HEK293 (cell line): Measurements from ENCODE around the gene BID.

Experiments used
- CTCF ChIA-PET: fragments of 350-600 bp; formaldehyde crosslinking; extraction: SDS; loops from one replicate; lab custom pipeline; 2021; ENCODE audit warnings: antibody characterized with exemption; lab: Yijun Ruan, JAX
- POLR2A ChIA-PET: fragments of 300-600 bp; formaldehyde crosslinking; extraction: SDS; loops from one replicate; lab custom pipeline; 2020; ENCODE audit warnings: antibody characterized with exemption, inconsistent platforms; lab: Yijun Ruan, JAX
- H3K27ac ChIP-seq: fragments of 200-500 bp; sonication (Bioruptor generic); 2 replicates; pipeline ENCODE4 v1.5.1; 2014; ENCODE audit warnings: low read depth, low read length, control low read depth, inconsistent platforms; ENCODE audit errors: extremely low read depth
- H3K36me3 ChIP-seq, 2 experiments: fragments of 200-500 bp in 1 of 2; sonication (Bioruptor generic) in 1 of 2; 1 replicate in 1 of 2; 2 replicates in 1 of 2; pipeline ENCODE4 v1.5.1; 2014 to 2017; ENCODE audit warnings: inconsistent platforms in 2 of 2, low read length in 2 of 2; ENCODE audit not compliant: control insufficient read depth in 2 of 2, insufficient read depth in 1 of 2
- H3K4me1 ChIP-seq: fragments of 200-500 bp; sonication (Bioruptor generic); 2 replicates; pipeline ENCODE4 v1.5.1; 2014; ENCODE audit warnings: mild to moderate bottlenecking, low read length, inconsistent platforms; ENCODE audit not compliant: control insufficient read depth, insufficient read depth
- H3K4me3 ChIP-seq: 2 replicates; pipeline ENCODE4 v1.5.1; 2011; ENCODE audit warnings: low read depth, mild to moderate bottlenecking, control low read depth, low read length, moderate library complexity
- H3K9me3 ChIP-seq: fragments of 200-500 bp; sonication (Bioruptor generic); 2 replicates; pipeline ENCODE4 v1.5.1; 2014; ENCODE audit warnings: low read depth, low read length, inconsistent platforms; ENCODE audit not compliant: control insufficient read depth, insufficient read depth
- GFI1B ChIP-seq: fragments of 450-650 bp; formaldehyde crosslinking; IDR thresholded peaks from 2 replicates; pipeline ENCODE4 v1.5.1; 2016; ENCODE audit warnings: missing biosample characterization, missing genetic modification characterization
- OVOL3 ChIP-seq: fragments of 450-650 bp; formaldehyde crosslinking; IDR thresholded peaks from 2 replicates; pipeline ENCODE4 v1.5.1; 2016; ENCODE audit warnings: missing biosample characterization, missing genetic modification characterization
- PRDM1 ChIP-seq: fragments of 450-650 bp; formaldehyde crosslinking; IDR thresholded peaks from 2 replicates; pipeline ENCODE4; 2016; ENCODE audit warnings: missing biosample characterization, missing genetic modification characterization
- SETDB1 ChIP-seq: IDR thresholded peaks from one replicate; pipeline ENCODE4 v1.6.1; 2017; ENCODE audit warnings: mild to moderate bottlenecking, low read length, moderate library complexity, mixed read lengths; ENCODE audit not compliant: insufficient read length
- ZNF311 ChIP-seq: fragments of 450-650 bp; formaldehyde crosslinking; IDR thresholded peaks from 2 replicates; pipeline ENCODE4 v1.5.1; 2017; ENCODE audit warnings: missing biosample characterization, missing genetic modification characterization, borderline replicate concordance
- ZNF514 ChIP-seq: fragments of 450-650 bp; formaldehyde crosslinking; IDR thresholded peaks from 2 replicates; pipeline ENCODE4 v1.5.1; 2016; ENCODE audit warnings: missing biosample characterization, missing genetic modification characterization
- TF ChIP-seq, protein P1 (sequence below): fragments of 450-650 bp; formaldehyde crosslinking; IDR thresholded peaks from 2 replicates; pipeline ENCODE4 v1.5.1; 2016; ENCODE audit warnings: missing biosample characterization, missing genetic modification characterization
- TF ChIP-seq, protein P2 (sequence below): fragments of 450-650 bp; IDR thresholded peaks from 2 replicates; pipeline ENCODE4 v1.5.1; 2018; ENCODE audit warnings: missing biosample characterization, mild to moderate bottlenecking, missing genetic modification characterization
- TF ChIP-seq, protein P3 (sequence below): fragments of 450-650 bp; formaldehyde crosslinking; IDR thresholded peaks from 2 replicates; pipeline ENCODE4 v1.5.1; 2016; ENCODE audit warnings: missing biosample characterization, missing genetic modification characterization
- TF ChIP-seq, protein P4 (sequence below): fragments of 450-650 bp; formaldehyde crosslinking; IDR thresholded peaks from 2 replicates; pipeline ENCODE4 v1.5.1; 2017; ENCODE audit warnings: missing biosample characterization, missing genetic modification characterization
- TF ChIP-seq, protein P5 (sequence below): fragments of 450-650 bp; formaldehyde crosslinking; conservative IDR thresholded peaks from 2 replicates; pipeline ENCODE4 v1.5.1; 2016; ENCODE audit warnings: low read depth, missing biosample characterization, missing genetic modification characterization
- TF ChIP-seq, protein P6 (sequence below): fragments of 450-650 bp; formaldehyde crosslinking; IDR thresholded peaks from 2 replicates; pipeline ENCODE4 v1.5.1; 2016; ENCODE audit warnings: missing biosample characterization, missing genetic modification characterization, low read depth

The BID gene

DNA sequence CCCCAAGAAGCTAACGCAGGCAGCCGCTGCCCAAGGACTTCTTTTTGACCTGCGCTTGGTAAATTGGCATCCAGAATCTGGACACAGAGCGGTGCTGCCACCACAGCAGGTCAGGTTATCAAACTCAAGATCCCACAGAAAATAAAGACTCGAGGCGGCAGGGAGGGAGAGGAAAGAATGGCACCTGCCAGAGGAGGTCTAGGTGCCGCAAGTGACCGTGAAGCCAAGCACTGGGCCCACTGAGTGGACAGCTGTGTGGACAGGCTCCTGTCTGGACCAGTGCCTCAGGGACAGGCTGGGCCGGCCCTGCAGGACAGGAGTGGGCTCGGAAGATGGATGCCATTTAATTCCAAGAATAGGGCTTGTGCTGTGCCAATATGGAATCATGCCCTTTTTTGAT, 27.4 kb downstream of the BID start:
- ChIA-PET POLR2A (interaction anchor here (1.3 kb wide), 1 partner anchor 27 kb away, joined by 3 read pairs; no protein-coding TSS in a partner anchor), CTCF (interaction anchor here (0.6 to 1.4 kb wide), 2 partner anchors 158 to 329 kb away, joined by 3 to 4 read pairs; no protein-coding TSS in a partner anchor)
- Histone ChIP-seq H3K4me1 (no peaks in the 10 kb centered on the region), H3K27ac (no peak overlapping the region), H3K9me3 (no peaks in the 10 kb centered on the region), H3K4me3 (no peak overlapping the region), H3K36me3 (peaks cover 0 to 3% of the 10 kb centered on the region in 2 experiments; a peak in 1 of 3 replicates)
- TF ChIP-seq ZNF311 (tag by site-specific recombination) (no peak), GFI1B (tag by site-specific recombination) (no peak), PRDM1 (tag by site-specific recombination) (no peak)
- TF ChIP-seq, protein P1, sequence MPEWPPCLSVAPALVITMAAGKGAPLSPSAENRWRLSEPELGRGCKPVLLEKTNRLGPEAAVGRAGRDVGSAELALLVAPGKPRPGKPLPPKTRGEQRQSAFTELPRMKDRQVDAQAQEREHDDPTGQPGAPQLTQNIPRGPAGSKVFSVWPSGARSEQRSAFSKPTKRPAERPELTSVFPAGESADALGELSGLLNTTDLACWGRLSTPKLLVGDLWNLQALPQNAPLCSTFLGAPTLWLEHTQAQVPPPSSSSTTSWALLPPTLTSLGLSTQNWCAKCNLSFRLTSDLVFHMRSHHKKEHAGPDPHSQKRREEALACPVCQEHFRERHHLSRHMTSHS (tag by site-specific recombination): no peak
- TF ChIP-seq, protein P2, sequence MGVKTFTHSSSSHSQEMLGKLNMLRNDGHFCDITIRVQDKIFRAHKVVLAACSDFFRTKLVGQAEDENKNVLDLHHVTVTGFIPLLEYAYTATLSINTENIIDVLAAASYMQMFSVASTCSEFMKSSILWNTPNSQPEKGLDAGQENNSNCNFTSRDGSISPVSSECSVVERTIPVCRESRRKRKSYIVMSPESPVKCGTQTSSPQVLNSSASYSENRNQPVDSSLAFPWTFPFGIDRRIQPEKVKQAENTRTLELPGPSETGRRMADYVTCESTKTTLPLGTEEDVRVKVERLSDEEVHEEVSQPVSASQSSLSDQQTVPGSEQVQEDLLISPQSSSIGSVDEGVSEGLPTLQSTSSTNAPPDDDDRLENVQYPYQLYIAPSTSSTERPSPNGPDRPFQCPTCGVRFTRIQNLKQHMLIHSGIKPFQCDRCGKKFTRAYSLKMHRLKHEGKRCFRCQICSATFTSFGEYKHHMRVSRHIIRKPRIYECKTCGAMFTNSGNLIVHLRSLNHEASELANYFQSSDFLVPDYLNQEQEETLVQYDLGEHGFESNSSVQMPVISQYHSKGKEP (tag by site-specific recombination): no peak

DNA sequence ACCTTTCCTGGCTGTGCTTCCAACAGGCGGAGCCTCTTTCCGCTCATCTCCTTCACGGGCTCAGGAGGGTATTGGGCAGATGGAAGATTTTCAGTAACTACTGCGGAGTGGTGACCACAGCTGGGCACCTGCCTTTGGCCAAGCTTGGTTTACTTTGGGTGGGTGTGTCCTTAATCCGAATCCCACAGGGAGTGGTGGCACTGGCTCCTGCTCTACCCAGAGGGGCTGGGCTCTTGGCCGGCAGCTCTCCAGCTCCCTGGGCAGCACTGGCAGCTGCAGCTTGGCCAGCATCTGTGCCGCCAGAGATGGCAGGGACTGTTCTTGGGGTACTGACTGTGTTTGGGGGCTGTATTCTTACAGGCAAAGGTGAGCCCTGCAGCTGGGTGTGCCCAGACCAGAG, 29.8 kb downstream of the BID start:
- Histone ChIP-seq H3K4me3 (no peak overlapping the region), H3K36me3 (peaks cover 0 to 3% of the 10 kb centered on the region in 2 experiments; a peak in 1 of 3 replicates), H3K9me3 (no peaks in the 10 kb centered on the region), H3K27ac (no peak overlapping the region), H3K4me1 (no peaks in the 10 kb centered on the region)
- TF ChIP-seq, protein P1 (tag by site-specific recombination): no peak
- TF ChIP-seq, protein P3, sequence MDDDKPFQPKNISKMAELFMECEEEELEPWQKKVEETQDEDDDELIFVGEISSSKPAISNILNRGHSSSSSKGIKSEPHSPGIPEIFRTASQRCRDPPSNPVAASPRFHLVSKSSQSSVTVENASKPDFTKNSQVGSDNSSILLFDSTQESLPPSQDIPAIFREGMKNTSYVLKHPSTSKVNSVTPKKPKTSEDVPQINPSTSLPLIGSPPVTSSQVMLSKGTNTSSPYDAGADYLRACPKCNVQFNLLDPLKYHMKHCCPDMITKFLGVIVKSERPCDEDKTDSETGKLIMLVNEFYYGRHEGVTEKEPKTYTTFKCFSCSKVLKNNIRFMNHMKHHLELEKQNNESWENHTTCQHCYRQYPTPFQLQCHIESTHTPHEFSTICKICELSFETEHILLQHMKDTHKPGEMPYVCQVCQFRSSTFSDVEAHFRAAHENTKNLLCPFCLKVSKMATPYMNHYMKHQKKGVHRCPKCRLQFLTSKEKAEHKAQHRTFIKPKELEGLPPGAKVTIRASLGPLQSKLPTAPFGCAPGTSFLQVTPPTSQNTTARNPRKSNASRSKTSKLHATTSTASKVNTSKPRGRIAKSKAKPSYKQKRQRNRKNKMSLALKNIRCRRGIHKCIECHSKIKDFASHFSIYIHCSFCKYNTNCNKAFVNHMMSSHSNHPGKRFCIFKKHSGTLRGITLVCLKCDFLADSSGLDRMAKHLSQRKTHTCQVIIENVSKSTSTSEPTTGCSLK (tag by site-specific recombination): no peak
- TF ChIP-seq, protein P2 (tag by site-specific recombination): no peak
- TF ChIP-seq OVOL3 (tag by site-specific recombination) (no peak), ZNF514 (tag by site-specific recombination) (no peak), SETDB1 (no peak)
- TF ChIP-seq, protein P4, sequence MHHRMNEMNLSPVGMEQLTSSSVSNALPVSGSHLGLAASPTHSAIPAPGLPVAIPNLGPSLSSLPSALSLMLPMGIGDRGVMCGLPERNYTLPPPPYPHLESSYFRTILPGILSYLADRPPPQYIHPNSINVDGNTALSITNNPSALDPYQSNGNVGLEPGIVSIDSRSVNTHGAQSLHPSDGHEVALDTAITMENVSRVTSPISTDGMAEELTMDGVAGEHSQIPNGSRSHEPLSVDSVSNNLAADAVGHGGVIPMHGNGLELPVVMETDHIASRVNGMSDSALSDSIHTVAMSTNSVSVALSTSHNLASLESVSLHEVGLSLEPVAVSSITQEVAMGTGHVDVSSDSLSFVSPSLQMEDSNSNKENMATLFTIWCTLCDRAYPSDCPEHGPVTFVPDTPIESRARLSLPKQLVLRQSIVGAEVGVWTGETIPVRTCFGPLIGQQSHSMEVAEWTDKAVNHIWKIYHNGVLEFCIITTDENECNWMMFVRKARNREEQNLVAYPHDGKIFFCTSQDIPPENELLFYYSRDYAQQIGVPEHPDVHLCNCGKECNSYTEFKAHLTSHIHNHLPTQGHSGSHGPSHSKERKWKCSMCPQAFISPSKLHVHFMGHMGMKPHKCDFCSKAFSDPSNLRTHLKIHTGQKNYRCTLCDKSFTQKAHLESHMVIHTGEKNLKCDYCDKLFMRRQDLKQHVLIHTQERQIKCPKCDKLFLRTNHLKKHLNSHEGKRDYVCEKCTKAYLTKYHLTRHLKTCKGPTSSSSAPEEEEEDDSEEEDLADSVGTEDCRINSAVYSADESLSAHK (tag by site-specific recombination): no peak
- TF ChIP-seq, protein P5, sequence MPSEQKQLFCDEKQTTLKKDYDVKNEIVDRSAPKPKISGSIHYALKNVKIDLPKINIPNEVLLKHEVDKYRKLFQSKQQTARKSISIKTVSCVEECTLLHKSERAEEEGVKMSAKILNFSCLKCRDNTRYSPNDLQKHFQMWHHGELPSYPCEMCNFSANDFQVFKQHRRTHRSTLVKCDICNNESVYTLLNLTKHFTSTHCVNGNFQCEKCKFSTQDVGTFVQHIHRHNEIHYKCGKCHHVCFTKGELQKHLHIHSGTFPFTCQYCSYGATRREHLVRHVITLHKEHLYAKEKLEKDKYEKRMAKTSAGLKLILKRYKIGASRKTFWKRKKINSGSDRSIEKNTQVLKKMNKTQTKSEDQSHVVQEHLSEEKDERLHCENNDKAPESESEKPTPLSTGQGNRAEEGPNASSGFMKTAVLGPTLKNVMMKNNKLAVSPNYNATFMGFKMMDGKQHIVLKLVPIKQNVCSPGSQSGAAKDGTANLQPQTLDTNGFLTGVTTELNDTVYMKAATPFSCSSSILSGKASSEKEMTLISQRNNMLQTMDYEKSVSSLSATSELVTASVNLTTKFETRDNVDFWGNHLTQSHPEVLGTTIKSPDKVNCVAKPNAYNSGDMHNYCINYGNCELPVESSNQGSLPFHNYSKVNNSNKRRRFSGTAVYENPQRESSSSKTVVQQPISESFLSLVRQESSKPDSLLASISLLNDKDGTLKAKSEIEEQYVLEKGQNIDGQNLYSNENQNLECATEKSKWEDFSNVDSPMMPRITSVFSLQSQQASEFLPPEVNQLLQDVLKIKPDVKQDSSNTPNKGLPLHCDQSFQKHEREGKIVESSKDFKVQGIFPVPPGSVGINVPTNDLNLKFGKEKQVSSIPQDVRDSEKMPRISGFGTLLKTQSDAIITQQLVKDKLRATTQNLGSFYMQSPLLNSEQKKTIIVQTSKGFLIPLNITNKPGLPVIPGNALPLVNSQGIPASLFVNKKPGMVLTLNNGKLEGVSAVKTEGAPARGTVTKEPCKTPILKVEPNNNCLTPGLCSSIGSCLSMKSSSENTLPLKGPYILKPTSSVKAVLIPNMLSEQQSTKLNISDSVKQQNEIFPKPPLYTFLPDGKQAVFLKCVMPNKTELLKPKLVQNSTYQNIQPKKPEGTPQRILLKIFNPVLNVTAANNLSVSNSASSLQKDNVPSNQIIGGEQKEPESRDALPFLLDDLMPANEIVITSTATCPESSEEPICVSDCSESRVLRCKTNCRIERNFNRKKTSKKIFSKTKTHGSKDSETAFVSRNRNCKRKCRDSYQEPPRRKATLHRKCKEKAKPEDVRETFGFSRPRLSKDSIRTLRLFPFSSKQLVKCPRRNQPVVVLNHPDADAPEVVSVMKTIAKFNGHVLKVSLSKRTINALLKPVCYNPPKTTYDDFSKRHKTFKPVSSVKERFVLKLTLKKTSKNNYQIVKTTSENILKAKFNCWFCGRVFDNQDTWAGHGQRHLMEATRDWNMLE: no peak
- TF ChIP-seq, protein P6, sequence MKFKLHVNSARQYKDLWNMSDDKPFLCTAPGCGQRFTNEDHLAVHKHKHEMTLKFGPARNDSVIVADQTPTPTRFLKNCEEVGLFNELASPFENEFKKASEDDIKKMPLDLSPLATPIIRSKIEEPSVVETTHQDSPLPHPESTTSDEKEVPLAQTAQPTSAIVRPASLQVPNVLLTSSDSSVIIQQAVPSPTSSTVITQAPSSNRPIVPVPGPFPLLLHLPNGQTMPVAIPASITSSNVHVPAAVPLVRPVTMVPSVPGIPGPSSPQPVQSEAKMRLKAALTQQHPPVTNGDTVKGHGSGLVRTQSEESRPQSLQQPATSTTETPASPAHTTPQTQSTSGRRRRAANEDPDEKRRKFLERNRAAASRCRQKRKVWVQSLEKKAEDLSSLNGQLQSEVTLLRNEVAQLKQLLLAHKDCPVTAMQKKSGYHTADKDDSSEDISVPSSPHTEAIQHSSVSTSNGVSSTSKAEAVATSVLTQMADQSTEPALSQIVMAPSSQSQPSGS: no peak
- ChIA-PET POLR2A (no interaction called here), CTCF (interaction anchor here (0.8 to 7.1 kb wide), 8 partner anchors 10 to 332 kb away, joined by 3 to 74 read pairs (median 6); partner anchors contain the start of gene PEX26)
